ENCODE results near the gene KCTD3. TPM values are rescaled to one million over a fixed set of nuclear protein-coding genes. Genes with fewer than 3 reads are reported as not detected.

The KCTD3 gene
- total RNA-seq, 1 experiment from 2014 or later: 52.8 TPM

GRCh38 chr1:215555531-215555930 lies 11.6 kb upstream of the KCTD3 start:
- ChIA-PET CTCF (no interaction called here), POLR2A (ENCODE audit: unreplicated experiment) (no interaction called here)
- H3K27ac ChIP-seq (ENCODE audit: low read length): no peak overlapping the region
- H3K9ac ChIP-seq (ENCODE audit: low read length): no peak overlapping the region
- no peak overlapping the region for H2AFZ ChIP-seq (ENCODE audit: low read length)
- H3K9me3 ChIP-seq (ENCODE audit: low read length): 0 out of 2 replicates have a peak, but pooled peaks cover 4% of the 10 kb centered on the region
- H3K4me3 ChIP-seq (ENCODE audit: low read length): no peak overlapping the region
- H3K4me1 ChIP-seq (ENCODE audit: insufficient read depth, low read length): no peaks in the 10 kb centered on the region
- H4K20me1 ChIP-seq (ENCODE audit: low read length): no peaks in the 10 kb centered on the region
- no TSS peak for BruUV-seq (replicated peaks)
- no peak for TF ChIP-seq EZH2phosphoT487 (IDR thresholded peaks at IDR 0.05; ENCODE audit: borderline replicate concordance, low read length)
- TF ChIP-seq CTCF (conservative IDR thresholded peaks at IDR 0.05; ENCODE audit: low read depth, low read length): no peak
- TF ChIP-seq EZH2 (IDR thresholded peaks at IDR 0.05; ENCODE audit: low read length, unreplicated experiment): no peak
- intact Hi-C loops (cut with micrococcal nuclease): loop anchor here (10.0 kb wide), 1 partner anchor 49 kb away; no protein-coding TSS in a partner anchor
- no peaks in the 10 kb centered on the region for H3K36me3 ChIP-seq (ENCODE audit: low read depth, low read length)
- ATAC-seq (no peak), DNase-seq (no peak)
- no peak overlapping the region for H3K4me2 ChIP-seq (ENCODE audit: low read length)
- H3K9me2 ChIP-seq (replicated peaks; ENCODE audit: low read length): no peaks in the 10 kb centered on the region
- no peaks in the 10 kb centered on the region for H3K27me3 ChIP-seq (ENCODE audit: low read length)
- no peaks in the 10 kb centered on the region for H3K79me2 ChIP-seq (ENCODE audit: low read length)
- H3F3A ChIP-seq (ENCODE audit: low read length, unreplicated experiment): no peaks in the 10 kb centered on the region

GRCh38 chr1:215556996-215557395 lies 10.1 kb upstream of the KCTD3 start:
- POLR2A ChIA-PET (ENCODE audit: unreplicated experiment): no interaction called here
- no peak for ATAC-seq
- BruUV-seq (replicated peaks): no TSS peak

More at GRCh38 chr1:215556996-215557395, 10.1 kb upstream of the KCTD3 start:
- Histone ChIP-seq H3K79me2 (ENCODE audit: low read length) (no peaks in the 10 kb centered on the region), H3K9ac (ENCODE audit: low read length) (no peak overlapping the region), H2AFZ (ENCODE audit: low read length) (no peak overlapping the region), H3K9me2 (replicated peaks; ENCODE audit: low read length) (no peaks in the 10 kb centered on the region), H3K4me2 (ENCODE audit: low read length) (no peak overlapping the region), H3K9me3 (ENCODE audit: low read length) (0 out of 2 replicates have a peak, but pooled peaks cover 4% of the 10 kb centered on the region), H3K27me3 (ENCODE audit: low read length) (no peaks in the 10 kb centered on the region), H4K20me1 (ENCODE audit: low read length) (no peaks in the 10 kb centered on the region), H3F3A (ENCODE audit: low read length, unreplicated experiment) (no peaks in the 10 kb centered on the region), H3K4me3 (ENCODE audit: low read length) (no peak overlapping the region), H3K27ac (ENCODE audit: low read length) (no peak overlapping the region), H3K4me1 (ENCODE audit: insufficient read depth, low read length) (no peaks in the 10 kb centered on the region), H3K36me3 (ENCODE audit: low read depth, low read length) (no peaks in the 10 kb centered on the region)
- no peak for DNase-seq
- CTCF ChIA-PET: no interaction called here
- TF ChIP-seq EZH2phosphoT487 (IDR thresholded peaks at IDR 0.05; ENCODE audit: borderline replicate concordance, low read length): no peak
- no peak for TF ChIP-seq CTCF (conservative IDR thresholded peaks at IDR 0.05; ENCODE audit: low read depth, low read length)
- TF ChIP-seq EZH2 (IDR thresholded peaks at IDR 0.05; ENCODE audit: low read length, unreplicated experiment): no peak
- intact Hi-C loops (cut with micrococcal nuclease): loop anchor here (10.0 kb wide), 1 partner anchor 48 kb away; no protein-coding TSS in a partner anchor

Data from PC-3 (cell line).